HCT116 (cell line): ENCODE results near the gene DHDH. TPM values are rescaled to one million over a fixed set of nuclear protein-coding genes. Genes with fewer than 3 reads are reported as not detected.

Experiments
- ATAC-seq: fragments of 200-7000 bp; cut with Tn5 transposase; 2 replicates; pipeline ENCODE4 v1.9.1; 2020; ENCODE audit warnings: mild to moderate bottlenecking, moderate library complexity
- BruUV-seq: library from RNA; stranded (reverse); fragments of 400-500 nt; replicated peaks from 2 replicates; lab custom pipeline; 2021; lab: Mats Ljungman, UMichigan
- CTCF ChIA-PET: fragments of 300-600 bp; sonication (Branson Sonifier 250); formaldehyde crosslinking; loops from one replicate; lab custom pipeline; 2021; ENCODE audit warnings: antibody characterized with exemption; lab: Charles Lee
- POLR2A ChIA-PET: fragments of 300-600, 350-600 bp; sonication (Branson Sonifier 250); formaldehyde crosslinking; loops from one replicate; lab custom pipeline; 2021; ENCODE audit warnings: antibody characterized with exemption; lab: Charles Lee
- RAD21 ChIA-PET, 2 experiments: fragments of 300-600 bp; sonication (Branson Sonifier 250); formaldehyde crosslinking; loops; one replicate each; lab custom pipeline; 2023; ENCODE audit warnings: low total read pairs in 2 of 2; ENCODE audit not compliant: uncharacterized antibody in 2 of 2, unreplicated experiment in 2 of 2, low non-redundant PET in 1 of 2; lab: Charles Lee
- DNase-seq: peaks from one replicate; pipeline ENCODE4 v3.0.0-alpha.2; 2010; ENCODE audit warnings: low read depth, low spot score
- H2AFZ ChIP-seq: fragments of 200-600 bp; shearing (Covaris generic), sonication (generic); 2 replicates; pipeline ENCODE4 v1.6.1; 2017; ENCODE audit warnings: low read depth, mixed run types, mixed read lengths, antibody characterized with exemption, low read length; ENCODE audit not compliant: poor library complexity, severe bottlenecking
- H3K27ac ChIP-seq: 2 replicates; pipeline ENCODE4 v1.5.1; 2012; ENCODE audit warnings: low read depth, low read length
- H3K27me3 ChIP-seq: fragments of 200-600 bp; sonication (generic); 2 replicates; pipeline ENCODE4 v1.6.1; 2016; ENCODE audit warnings: mixed run types, low read length, mixed read lengths; ENCODE audit not compliant: insufficient read depth
- H3K36me3 ChIP-seq, 2 experiments: fragments of 200-500 bp in 1 of 2; fragments of 200-600 bp in 1 of 2; sonication (Bioruptor generic) in 1 of 2; sonication (generic) in 1 of 2; 2 replicates each; pipeline versions ENCODE4 v1.5.1 to v1.6.1; 2014 to 2016; ENCODE audit warnings: low read length in 2 of 2, inconsistent platforms in 1 of 2, mixed read lengths in 1 of 2, mixed run types in 1 of 2; ENCODE audit not compliant: insufficient read depth in 2 of 2, control insufficient read depth in 1 of 2
- H3K4me1 ChIP-seq, 2 experiments: fragments of 200-600 bp in 1 of 2; sonication (generic) in 1 of 2; 2 replicates each; pipeline versions ENCODE4 v1.5.1 to v1.6.1; 2012 to 2017; ENCODE audit warnings: low read length in 2 of 2, inconsistent platforms in 1 of 2, mild to moderate bottlenecking in 1 of 2, mixed read lengths in 1 of 2, mixed run types in 1 of 2, moderate library complexity in 1 of 2; ENCODE audit not compliant: insufficient read depth in 2 of 2, control insufficient read depth in 1 of 2
- H3K4me2 ChIP-seq: fragments of 200-600 bp; sonication (generic); 2 replicates; pipeline ENCODE4 v1.6.1; 2017; ENCODE audit warnings: mixed run types, low read length, mixed read lengths
- H3K4me3 ChIP-seq, 2 experiments: fragments of 200-600 bp in 1 of 2; sonication (generic) in 1 of 2; replicated peaks in 1 of 2; 2 replicates each; pipeline ENCODE4 v1.5.1; 2011 to 2016; ENCODE audit warnings: low read length in 2 of 2, control low read depth in 1 of 2, low read depth in 1 of 2, mild to moderate bottlenecking in 1 of 2, mixed read lengths in 1 of 2, mixed run types in 1 of 2
- H3K79me2 ChIP-seq: fragments of 200-600 bp; sonication (generic); 2 replicates; pipeline ENCODE4 v1.6.1; 2017; ENCODE audit warnings: mild to moderate bottlenecking, mixed run types, low read length, moderate library complexity, mixed read lengths; ENCODE audit not compliant: insufficient read depth
- H3K9ac ChIP-seq: fragments of 200-600 bp; sonication (generic); 2 replicates; pipeline ENCODE4 v1.6.1; 2016; ENCODE audit warnings: low read length, mixed read lengths
- H3K9me2 ChIP-seq: fragments of 200-600 bp; sonication (generic), shearing (Covaris generic); 2 replicates; pipeline ENCODE4 v1.6.1; 2017; ENCODE audit warnings: mixed run types, mild to moderate bottlenecking, moderate library complexity; ENCODE audit not compliant: insufficient read depth
- H3K9me3 ChIP-seq, 2 experiments: fragments of 200-500 bp in 1 of 2; fragments of 200-600 bp in 1 of 2; sonication (Bioruptor generic) in 1 of 2; sonication (generic) in 1 of 2; 2 replicates each; pipeline ENCODE4 v1.6.1; 2014 to 2017; ENCODE audit warnings: low read length in 2 of 2, mixed read lengths in 2 of 2, inconsistent platforms in 1 of 2, low read depth in 1 of 2, mild to moderate bottlenecking in 1 of 2, mixed run types in 1 of 2, moderate library complexity in 1 of 2; ENCODE audit not compliant: control insufficient read depth in 1 of 2, insufficient read depth in 1 of 2
- H4K20me1 ChIP-seq: fragments of 200-600 bp; sonication (generic), shearing (Covaris generic); 2 replicates; pipeline ENCODE4 v1.6.1; 2017; ENCODE audit warnings: mixed run types, mild to moderate bottlenecking, moderate library complexity; ENCODE audit not compliant: insufficient read depth
- CBX3 ChIP-seq: IDR thresholded peaks from 2 replicates; pipeline ENCODE4 v1.6.1; 2012; ENCODE audit warnings: low read depth
- CTCF ChIP-seq, 3 experiments: fragments of 200-600 bp in 1 of 3; sonication (generic) in 1 of 3; IDR thresholded peaks in 2 of 3; conservative IDR thresholded peaks in 1 of 3; 2 replicates each; pipeline ENCODE4 v1.5.1; 2012 to 2017; ENCODE audit warnings: low read depth in 2 of 3, low read length in 2 of 3, antibody characterized with exemption in 1 of 3, borderline replicate concordance in 1 of 3, control low read depth in 1 of 3, mild to moderate bottlenecking in 1 of 3, mixed read lengths in 1 of 3, mixed run types in 1 of 3, moderate library complexity in 1 of 3; ENCODE audit not compliant: insufficient read depth in 1 of 3
- EZH2phosphoT487 ChIP-seq: fragments of 200-600 bp; IDR thresholded peaks from 2 replicates; pipeline ENCODE4 v1.6.1; 2018; ENCODE audit warnings: antibody characterized with exemption, borderline replicate concordance
- FOSL1 ChIP-seq: IDR thresholded peaks from 2 replicates; pipeline ENCODE4 v1.6.1; 2012; ENCODE audit warnings: low read depth
- JUND ChIP-seq: IDR thresholded peaks from 2 replicates; pipeline ENCODE4 v1.6.1; 2012
- MAX ChIP-seq: IDR thresholded peaks from 2 replicates; pipeline ENCODE4 v1.6.1; 2012
- POLR2A ChIP-seq: IDR thresholded peaks from 2 replicates; pipeline ENCODE4 v1.7.0; 2011; ENCODE audit warnings: borderline replicate concordance; ENCODE audit not compliant: insufficient read depth, insufficient read length; ENCODE audit errors: extremely low read depth
- SIN3A ChIP-seq: IDR thresholded peaks from 2 replicates; pipeline ENCODE4 v1.6.1; 2012; ENCODE audit warnings: low read depth
- SP1 ChIP-seq: IDR thresholded peaks from 2 replicates; pipeline ENCODE4 v1.6.1; 2012; ENCODE audit warnings: low read depth
- SRF ChIP-seq: IDR thresholded peaks from 2 replicates; pipeline ENCODE4 v1.6.1; 2012; ENCODE audit warnings: low read depth
- TCF7L2 ChIP-seq: IDR thresholded peaks from 2 replicates; pipeline ENCODE4 v1.7.0; 2011; ENCODE audit warnings: borderline replicate concordance, inconsistent platforms; ENCODE audit not compliant: insufficient read depth, insufficient read length; ENCODE audit errors: extremely low read depth
- YY1 ChIP-seq: IDR thresholded peaks from 2 replicates; pipeline ENCODE4 v1.6.1; 2011; ENCODE audit warnings: low read length, low read depth, moderate library complexity, mild to moderate bottlenecking; ENCODE audit not compliant: insufficient replicate concordance; ENCODE audit errors: extremely low read depth
- ZFX ChIP-seq: fragments of 450-650 bp; IDR thresholded peaks from 2 replicates; pipeline ENCODE4 v1.6.1; 2017
- ZNF274 ChIP-seq: fragments of 200-500 bp; sonication (Bioruptor generic); IDR thresholded peaks from 2 replicates; pipeline ENCODE4 v1.6.1; 2014; ENCODE audit warnings: mild to moderate bottlenecking, low read depth, low read length, inconsistent platforms
- intact Hi-C: fragments of 100-400 bp; cut with micrococcal nuclease; formaldehyde crosslinking; loops from 2 replicates; pipeline ENCODE4 v1.10.0; 2022
- total RNA-seq: library from RNA; stranded (reverse); gene quantifications from one replicate; pipeline ENCODE4 v1.2.1, GENCODE V29; 2021; ENCODE audit not compliant: unreplicated experiment
- TF ChIP-seq, protein P1 (sequence below): IDR thresholded peaks from 2 replicates; pipeline ENCODE4 v1.6.1; 2012; ENCODE audit warnings: low read depth
- TF ChIP-seq, protein P2 (sequence below): IDR thresholded peaks from 2 replicates; pipeline ENCODE4 v1.6.1; 2012

Gene DHDH
- total RNA-seq, 1 experiment from 2014 or later, result 8.6 TPM

- Histone ChIP-seq H3K9ac (no peak overlapping the region), H3K4me2 (no peak overlapping the region), H3K27me3 (no peaks in the 10 kb centered on the region), H3K36me3 (peaks cover 7 to 18% of the 10 kb centered on the region in 2 experiments), H3K27ac (no peak overlapping the region), H4K20me1 (no peaks in the 10 kb centered on the region), H3K4me1 (no peaks in the 10 kb centered on the region), H3K79me2 (no peaks in the 10 kb centered on the region), H3K4me3 (no peak overlapping the region), H2AFZ (no peak overlapping the region), H3K9me3 (no peaks in the 10 kb centered on the region), H3K9me2 (no peaks in the 10 kb centered on the region)
- ChIA-PET POLR2A (interaction anchor here (1.8 kb wide), 1 partner anchor 13 kb away, joined by 5 read pairs; the partner anchor contains the start of gene NUCB1), CTCF (interaction anchor here (1.6 kb wide), 1 partner anchor 13 kb away, joined by 3 read pairs; the partner anchor contains the start of gene NUCB1), RAD21 (no interaction called here)
- no peak for DNase-seq
- intact Hi-C loops, result no loop called here
- ATAC-seq, result peak; percentile 67
- BruUV-seq, result no TSS peak
- TF ChIP-seq, protein P1, sequence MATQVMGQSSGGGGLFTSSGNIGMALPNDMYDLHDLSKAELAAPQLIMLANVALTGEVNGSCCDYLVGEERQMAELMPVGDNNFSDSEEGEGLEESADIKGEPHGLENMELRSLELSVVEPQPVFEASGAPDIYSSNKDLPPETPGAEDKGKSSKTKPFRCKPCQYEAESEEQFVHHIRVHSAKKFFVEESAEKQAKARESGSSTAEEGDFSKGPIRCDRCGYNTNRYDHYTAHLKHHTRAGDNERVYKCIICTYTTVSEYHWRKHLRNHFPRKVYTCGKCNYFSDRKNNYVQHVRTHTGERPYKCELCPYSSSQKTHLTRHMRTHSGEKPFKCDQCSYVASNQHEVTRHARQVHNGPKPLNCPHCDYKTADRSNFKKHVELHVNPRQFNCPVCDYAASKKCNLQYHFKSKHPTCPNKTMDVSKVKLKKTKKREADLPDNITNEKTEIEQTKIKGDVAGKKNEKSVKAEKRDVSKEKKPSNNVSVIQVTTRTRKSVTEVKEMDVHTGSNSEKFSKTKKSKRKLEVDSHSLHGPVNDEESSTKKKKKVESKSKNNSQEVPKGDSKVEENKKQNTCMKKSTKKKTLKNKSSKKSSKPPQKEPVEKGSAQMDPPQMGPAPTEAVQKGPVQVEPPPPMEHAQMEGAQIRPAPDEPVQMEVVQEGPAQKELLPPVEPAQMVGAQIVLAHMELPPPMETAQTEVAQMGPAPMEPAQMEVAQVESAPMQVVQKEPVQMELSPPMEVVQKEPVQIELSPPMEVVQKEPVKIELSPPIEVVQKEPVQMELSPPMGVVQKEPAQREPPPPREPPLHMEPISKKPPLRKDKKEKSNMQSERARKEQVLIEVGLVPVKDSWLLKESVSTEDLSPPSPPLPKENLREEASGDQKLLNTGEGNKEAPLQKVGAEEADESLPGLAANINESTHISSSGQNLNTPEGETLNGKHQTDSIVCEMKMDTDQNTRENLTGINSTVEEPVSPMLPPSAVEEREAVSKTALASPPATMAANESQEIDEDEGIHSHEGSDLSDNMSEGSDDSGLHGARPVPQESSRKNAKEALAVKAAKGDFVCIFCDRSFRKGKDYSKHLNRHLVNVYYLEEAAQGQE, result no peak
- no peak for TF ChIP-seq JUND
- TF ChIP-seq, protein P2, sequence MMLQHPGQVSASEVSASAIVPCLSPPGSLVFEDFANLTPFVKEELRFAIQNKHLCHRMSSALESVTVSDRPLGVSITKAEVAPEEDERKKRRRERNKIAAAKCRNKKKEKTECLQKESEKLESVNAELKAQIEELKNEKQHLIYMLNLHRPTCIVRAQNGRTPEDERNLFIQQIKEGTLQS, result no peak
- no peak for TF ChIP-seq SP1
- no peak for TF ChIP-seq SRF
- TF ChIP-seq SIN3A, result no peak
- no peak for TF ChIP-seq FOSL1
- TF ChIP-seq MAX, result no peak
- no peak for TF ChIP-seq ZNF274
- no peak for TF ChIP-seq POLR2A
- no peak for TF ChIP-seq CBX3
- TF ChIP-seq YY1, result no peak
- TF ChIP-seq CTCF (IDR thresholded peaks at IDR 0.05 in 2 of 3, conservative IDR thresholded peaks at IDR 0.05 in 1 of 3; ENCODE audit: borderline replicate concordance in 1 of 3, insufficient read depth in 1 of 3, low read depth in 2 of 3, low read length in 2 of 3), result no peak
- TF ChIP-seq EZH2phosphoT487, result no peak
- TF ChIP-seq TCF7L2, result no peak
- no peak for TF ChIP-seq ZFX
These were observed 20.2 kb upstream of the DHDH start for GRCh38 chr19:48913114-48913889.
